Parathyroid adenoma (tissue), 2 donors: ENCODE results near the gene ACBD6.
"Not testable (repeated sequence)": the region's sequence is repeated elsewhere in the genome, so short reads cannot be mapped to it uniquely, and the experiment has no call there.

ENCODE experiments used
- H2AFZ ChIP-seq: fragments of 300-600 bp; sonication (generic); one replicate; pipeline ENCODE4 v1.7.0; 2017; ENCODE audit warnings: antibody characterized with exemption, mild to moderate bottlenecking
- H3K27ac ChIP-seq: fragments of 300-600 bp; sonication (generic); one replicate; pipeline ENCODE4 v1.7.0; 2017
- H3K27me3 ChIP-seq: fragments of 300-600 bp; sonication (generic); one replicate; pipeline ENCODE4 v1.7.0; 2017; ENCODE audit warnings: low read length; ENCODE audit not compliant: control insufficient read depth, insufficient read depth
- H3K36me3 ChIP-seq: fragments of 300-600 bp; sonication (generic); one replicate; pipeline ENCODE4 v1.7.0; 2017; ENCODE audit warnings: low read length; ENCODE audit not compliant: control insufficient read depth, insufficient read depth
- H3K4me1 ChIP-seq: fragments of 300-600 bp; sonication (generic); one replicate; pipeline ENCODE4 v1.7.0; 2017; ENCODE audit warnings: control low read depth
- H3K4me2 ChIP-seq: fragments of 300-600 bp; sonication (generic); one replicate; pipeline ENCODE4 v1.7.0; 2017; ENCODE audit warnings: low read length
- H3K4me3 ChIP-seq: fragments of 300-600 bp; sonication (generic); one replicate; pipeline ENCODE4 v1.7.0; 2017; ENCODE audit warnings: low read depth, low read length
- H3K79me2 ChIP-seq: fragments of 300-600 bp; sonication (generic); one replicate; pipeline ENCODE4 v1.7.0; 2017; ENCODE audit warnings: control low read depth
- H3K9ac ChIP-seq: fragments of 300-600 bp; sonication (generic); one replicate; pipeline ENCODE4 v1.7.0; 2017; ENCODE audit warnings: mild to moderate bottlenecking
- H3K9me3 ChIP-seq: fragments of 300-600 bp; sonication (generic); one replicate; pipeline ENCODE4 v1.7.0; 2017; ENCODE audit warnings: low read length; ENCODE audit not compliant: control insufficient read depth
- CTCF ChIP-seq: fragments of 300-600 bp; sonication (generic); IDR thresholded peaks from one replicate; pipeline ENCODE4 v1.7.0; 2017; ENCODE audit warnings: antibody characterized with exemption, mild to moderate bottlenecking
- donor health status: primary hyperparathyroidism.

Gene ACBD6

GRCh38 chr1:180424848-180425457, 77.4 kb downstream of the ACBD6 start:
- Histone ChIP-seq H2AFZ (no peak overlapping the region), H3K9ac (no peak overlapping the region), H3K27ac (no peak overlapping the region), H3K79me2 (no peaks in the 10 kb centered on the region), H3K9me3 (no peaks in the 10 kb centered on the region), H3K4me3 (no peak overlapping the region), H3K4me2 (no peak overlapping the region), H3K27me3 (no peaks in the 10 kb centered on the region), H3K36me3 (no peaks in the 10 kb centered on the region), H3K4me1 (no peaks in the 10 kb centered on the region)
- no peak for TF ChIP-seq CTCF

- no peak for TF ChIP-seq CTCF
- Histone ChIP-seq H3K27me3 (no peaks in the 10 kb centered on the region), H3K4me2 (no peak overlapping the region), H2AFZ (no peak overlapping the region), H3K9ac (no peak overlapping the region), H3K79me2 (no peaks in the 10 kb centered on the region), H3K4me3 (no peak overlapping the region), H3K9me3 (no peaks in the 10 kb centered on the region), H3K27ac (no peak overlapping the region), H3K36me3 (no peaks in the 10 kb centered on the region), H3K4me1 (no peaks in the 10 kb centered on the region)
These were observed 80.8 kb downstream of the ACBD6 start for GRCh38 chr1:180421614-180422013.

- not testable (repeated sequence) for H3K27ac ChIP-seq, H3K4me2 ChIP-seq, H3K9ac ChIP-seq, H3K79me2 ChIP-seq, H3K27me3 ChIP-seq, H3K4me3 ChIP-seq, H3K4me1 ChIP-seq, H3K36me3 ChIP-seq, H3K9me3 ChIP-seq, H2AFZ ChIP-seq
These were observed 81.2 kb downstream of the ACBD6 start for GRCh38 chr1:180421145-180421544.

- no peaks in the 10 kb centered on the region for H3K27me3 ChIP-seq
- H3K4me3 ChIP-seq: no peak overlapping the region
- no peak overlapping the region for H3K9ac ChIP-seq
- H3K4me1 ChIP-seq: no peaks in the 10 kb centered on the region
- no peak overlapping the region for H3K4me2 ChIP-seq
- H3K79me2 ChIP-seq: no peaks in the 10 kb centered on the region
- H3K9me3 ChIP-seq: no peaks in the 10 kb centered on the region
- H2AFZ ChIP-seq: no peak overlapping the region
- no peak for TF ChIP-seq CTCF
- H3K27ac ChIP-seq: no peak overlapping the region
- no peaks in the 10 kb centered on the region for H3K36me3 ChIP-seq
These were observed 86.3 kb downstream of the ACBD6 start for GRCh38 chr1:180415985-180416633.

- TF ChIP-seq CTCF: no peak
- Histone ChIP-seq H3K4me2 (no peak overlapping the region), H2AFZ (no peak overlapping the region)
These were observed 87.0 kb downstream of the ACBD6 start for GRCh38 chr1:180415236-180415848.

More at GRCh38 chr1:180415236-180415848, 87.0 kb downstream of the ACBD6 start:
- H3K9ac ChIP-seq: no peak overlapping the region
- H3K36me3 ChIP-seq: no peaks in the 10 kb centered on the region
- no peaks in the 10 kb centered on the region for H3K9me3 ChIP-seq
- H3K27ac ChIP-seq: no peak overlapping the region
- H3K79me2 ChIP-seq: no peaks in the 10 kb centered on the region
- H3K27me3 ChIP-seq: no peaks in the 10 kb centered on the region
- H3K4me1 ChIP-seq: no peaks in the 10 kb centered on the region
- no peak overlapping the region for H3K4me3 ChIP-seq
